Activated naive CD4-positive, alpha-beta T cell treated with anti-CD3 and anti-CD28 coated beads, Interleukin-2, amount 10 ng/mL, durations not matched to agents 7 days and 5 days (primary cell): ENCODE data around the gene RANBP17.

ENCODE experiments used
- CTCF ChIA-PET: fragments of 350-600 bp; sonication (Branson Sonifier 250); formaldehyde crosslinking; loops from one replicate; lab custom pipeline; 2021; ENCODE audit warnings: antibody characterized with exemption; lab: Charles Lee
- DNase-seq: peaks from one replicate; pipeline ENCODE4 v3.0.0-alpha.2; 2020
- H3K27ac Mint-ChIP-seq: one replicate; pipeline ENCODE4 v1.8.0; 2021; ENCODE audit warnings: mild to moderate bottlenecking, moderate library complexity, mixed read lengths
- H3K27me3 Mint-ChIP-seq: one replicate; pipeline ENCODE4 v1.8.0; 2021; ENCODE audit warnings: mild to moderate bottlenecking, mixed read lengths
- H3K36me3 Mint-ChIP-seq: one replicate; pipeline ENCODE4 v1.8.0; 2021; ENCODE audit warnings: mixed read lengths
- H3K4me1 Mint-ChIP-seq: one replicate; pipeline ENCODE4 v1.8.0; 2021; ENCODE audit warnings: mixed read lengths
- H3K4me3 Mint-ChIP-seq: one replicate; pipeline ENCODE4 v1.8.0; 2021; ENCODE audit warnings: mild to moderate bottlenecking, moderate library complexity, mixed read lengths
- H3K9me3 Mint-ChIP-seq: one replicate; pipeline ENCODE4 v1.8.0; 2021; ENCODE audit warnings: mixed read lengths

Gene RANBP17

GRCh38 chr5:171310212-171310818 is 448.5 kb downstream of the RANBP17 start:
- H3K4me3 Mint-ChIP-seq, result no peak overlapping the region
- peak; percentile 36 for DNase-seq
- no peaks in the 10 kb centered on the region for H3K9me3 Mint-ChIP-seq
- no peak overlapping the region for H3K27ac Mint-ChIP-seq
- H3K36me3 Mint-ChIP-seq, result peaks cover 3% of the 10 kb centered on the region
- CTCF ChIA-PET, result interaction anchor here (1.2 kb wide), 1 partner anchor 12 kb away, joined by 3 read pairs; no protein-coding TSS in a partner anchor
- peaks cover 17% of the 10 kb centered on the region for H3K4me1 Mint-ChIP-seq
- peaks cover 97% of the 10 kb centered on the region for H3K27me3 Mint-ChIP-seq

DNA sequence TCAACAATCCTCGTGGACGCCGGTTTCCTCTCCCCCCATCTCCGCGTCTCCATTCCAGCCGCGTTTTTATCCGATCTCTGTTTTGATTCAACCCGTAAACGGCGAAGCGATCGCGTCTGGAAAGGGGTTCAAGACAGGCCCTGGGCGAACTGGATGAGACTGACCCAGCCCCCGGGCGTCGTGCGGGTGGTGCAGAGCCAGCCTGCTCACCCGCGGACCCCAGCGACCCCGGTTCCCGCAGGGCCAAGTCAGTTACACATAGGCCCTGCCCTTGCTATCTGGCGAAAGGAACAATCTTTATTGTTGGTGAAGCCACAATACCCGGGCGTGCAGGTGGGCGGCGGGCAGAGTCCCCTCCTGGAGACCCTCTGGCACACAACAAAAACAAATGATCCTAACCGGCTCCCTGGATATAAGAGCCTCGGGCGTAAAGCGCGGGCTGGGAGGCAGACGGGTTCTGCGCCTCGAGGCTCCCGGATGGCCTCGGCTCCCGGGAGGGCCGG is 449.1 kb downstream of the RANBP17 start:
- Mint-ChIP-seq H3K4me3 (peak overlapping the region; percentile 21), H3K27me3 (peaks cover 97% of the 10 kb centered on the region), H3K27ac (peak overlapping the region; percentile 71), H3K36me3 (peaks cover 3% of the 10 kb centered on the region), H3K9me3 (no peaks in the 10 kb centered on the region), H3K4me1 (peaks cover 17% of the 10 kb centered on the region)
- DNase-seq, result no peak
- CTCF ChIA-PET, result no interaction called here

GRCh38 chr5:171311322-171312077 is 449.7 kb downstream of the RANBP17 start:
- no peak overlapping the region for H3K27ac Mint-ChIP-seq
- CTCF ChIA-PET, result no interaction called here

GRCh38 chr5:171312129-171312974 is 450.5 kb downstream of the RANBP17 start:
- CTCF ChIA-PET, result no interaction called here
- Mint-ChIP-seq H3K4me3 (peak overlapping the region; percentile 40), H3K36me3 (peaks cover 3% of the 10 kb centered on the region), H3K4me1 (peaks cover 20% of the 10 kb centered on the region), H3K9me3 (no peaks in the 10 kb centered on the region), H3K27ac (no peak overlapping the region), H3K27me3 (peaks cover 97% of the 10 kb centered on the region)
- DNase-seq, result no peak

More at GRCh38 chr5:171311322-171312077, 449.7 kb downstream of the RANBP17 start:
- H3K27me3 Mint-ChIP-seq, result peaks cover 97% of the 10 kb centered on the region
- H3K4me3 Mint-ChIP-seq, result no peak overlapping the region
- DNase-seq, result no peak
- H3K9me3 Mint-ChIP-seq, result no peaks in the 10 kb centered on the region
- peaks cover 20% of the 10 kb centered on the region for H3K4me1 Mint-ChIP-seq
- H3K36me3 Mint-ChIP-seq, result peaks cover 3% of the 10 kb centered on the region

DNA sequence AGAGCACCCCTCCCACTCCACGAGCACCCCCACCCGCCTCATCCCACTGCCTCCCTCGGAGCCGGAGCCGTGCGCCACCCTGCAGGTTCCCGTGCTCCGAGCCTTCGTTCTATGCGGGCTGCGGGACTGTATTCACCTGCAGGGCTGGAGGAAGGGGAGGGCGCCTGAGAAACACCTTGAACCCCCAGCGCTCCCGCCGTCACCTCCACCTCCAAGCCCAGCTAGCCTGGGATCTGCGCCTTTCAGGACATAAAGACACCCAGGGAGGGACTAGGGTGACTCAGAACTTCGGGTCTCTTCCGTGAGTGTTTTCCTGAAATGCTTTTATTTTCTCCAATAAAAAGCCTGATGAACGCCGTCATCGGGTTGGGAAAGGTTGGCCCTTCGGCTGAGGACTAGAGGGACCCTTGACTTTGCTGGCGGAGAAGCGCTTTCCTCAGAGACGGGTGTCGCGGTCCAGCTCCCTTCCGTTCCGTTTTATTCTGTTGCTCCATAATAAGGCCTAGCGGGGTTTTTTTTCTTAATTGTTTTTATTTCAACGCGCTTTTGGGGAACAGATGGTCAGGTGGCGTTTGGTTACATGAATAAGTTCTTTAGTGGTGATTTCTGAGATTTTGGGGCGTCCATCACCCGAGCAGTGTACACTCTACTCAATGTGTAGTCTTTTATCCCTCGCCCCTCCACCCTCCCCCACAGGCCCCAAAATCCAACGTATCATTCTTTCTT is 451.8 kb downstream of the RANBP17 start:
- peaks cover 20% of the 10 kb centered on the region for H3K4me1 Mint-ChIP-seq
- H3K4me3 Mint-ChIP-seq, result no peak overlapping the region
- peak overlapping the region; percentile 49 for H3K27ac Mint-ChIP-seq
- DNase-seq, result no peak
- H3K36me3 Mint-ChIP-seq, result peaks cover 3% of the 10 kb centered on the region
- no peaks in the 10 kb centered on the region for H3K9me3 Mint-ChIP-seq
- CTCF ChIA-PET, result no interaction called here
- H3K27me3 Mint-ChIP-seq, result peaks cover 97% of the 10 kb centered on the region

DNA sequence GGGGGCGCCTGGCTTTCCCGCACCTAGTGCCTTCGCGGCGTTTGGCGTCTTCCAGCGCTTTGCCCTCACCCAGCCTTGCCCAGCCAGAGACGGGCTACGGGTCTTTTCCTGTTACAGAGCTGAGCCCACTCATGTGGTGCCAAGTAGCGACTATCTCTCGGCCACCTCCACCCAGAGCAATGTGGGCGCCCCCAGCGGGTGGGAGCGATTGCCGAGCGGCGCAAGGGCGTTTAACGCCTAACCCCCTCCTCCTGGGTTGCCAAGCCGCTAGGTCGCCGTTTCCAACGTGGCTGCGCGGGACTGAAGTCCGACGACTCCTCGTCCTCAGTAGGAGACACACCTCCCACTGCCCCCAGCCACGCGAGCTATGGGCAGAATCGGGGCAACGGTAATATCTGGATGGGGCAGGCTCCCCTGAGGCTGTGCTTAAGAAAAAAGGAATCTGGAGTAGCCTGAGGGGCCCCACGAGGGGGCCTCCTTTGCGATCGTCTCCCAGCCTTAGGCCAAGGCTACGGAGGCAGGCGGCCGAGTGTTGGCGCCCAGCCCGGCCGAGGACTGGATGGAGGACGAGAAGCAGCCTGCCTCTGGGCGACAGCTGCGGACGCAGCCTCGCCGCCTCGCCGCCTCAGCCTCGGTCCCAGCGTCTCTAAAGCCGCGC is 453.0 kb downstream of the RANBP17 start:
- peaks cover 94% of the 10 kb centered on the region for H3K27me3 Mint-ChIP-seq
- peaks cover 20% of the 10 kb centered on the region for H3K4me1 Mint-ChIP-seq
- H3K27ac Mint-ChIP-seq, result no peak overlapping the region
- no peaks in the 10 kb centered on the region for H3K9me3 Mint-ChIP-seq
- no peak overlapping the region for H3K4me3 Mint-ChIP-seq
- no peak for DNase-seq
- peaks cover 3% of the 10 kb centered on the region for H3K36me3 Mint-ChIP-seq
- CTCF ChIA-PET, result no interaction called here

- Mint-ChIP-seq H3K4me1 (peaks cover 19% of the 10 kb centered on the region), H3K27me3 (peaks cover 88% of the 10 kb centered on the region), H3K27ac (no peak overlapping the region), H3K36me3 (peaks cover 3% of the 10 kb centered on the region), H3K9me3 (no peaks in the 10 kb centered on the region), H3K4me3 (no peak overlapping the region)
- CTCF ChIA-PET, result interaction anchor here (0.7 kb wide), 1 partner anchor 674 kb away, joined by 3 read pairs; no protein-coding TSS in a partner anchor
- DNase-seq, result no peak
Observed at GRCh38 chr5:171315386-171315891, 453.6 kb downstream of the RANBP17 start.

DNA sequence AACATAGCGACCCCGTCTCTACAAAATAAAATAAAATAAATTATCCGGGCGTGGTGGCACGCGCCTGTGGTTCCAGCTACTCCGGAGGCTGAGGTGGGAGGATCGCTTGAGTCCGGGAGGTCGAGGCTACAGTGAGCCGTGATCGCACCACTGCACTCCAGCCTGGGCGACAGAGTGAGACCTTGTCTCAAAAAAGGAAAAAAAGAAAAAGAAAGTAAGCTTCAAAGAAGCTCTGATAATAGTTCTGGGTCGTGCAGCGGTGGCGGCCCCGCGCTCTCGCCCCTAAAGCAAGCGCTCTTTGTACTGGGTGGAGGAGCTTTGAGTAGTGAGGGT is 454.1 kb downstream of the RANBP17 start:
- H3K4me3 Mint-ChIP-seq, result no peak overlapping the region
- H3K9me3 Mint-ChIP-seq, result no peaks in the 10 kb centered on the region
- no peak for DNase-seq
- peaks cover 3% of the 10 kb centered on the region for H3K36me3 Mint-ChIP-seq
- H3K27ac Mint-ChIP-seq, result no peak overlapping the region
- H3K4me1 Mint-ChIP-seq, result peaks cover 14% of the 10 kb centered on the region
- H3K27me3 Mint-ChIP-seq, result peaks cover 84% of the 10 kb centered on the region
- CTCF ChIA-PET, result interaction anchor here (0.7 kb wide), 1 partner anchor 675 kb away, joined by 3 read pairs; no protein-coding TSS in a partner anchor

- Mint-ChIP-seq H3K36me3 (peaks cover 3% of the 10 kb centered on the region), H3K27me3 (peaks cover 83% of the 10 kb centered on the region), H3K27ac (no peak overlapping the region), H3K4me1 (peaks cover 14% of the 10 kb centered on the region), H3K9me3 (no peaks in the 10 kb centered on the region), H3K4me3 (no peak overlapping the region)
- DNase-seq, result no peak
- CTCF ChIA-PET, result no interaction called here
Observed at GRCh38 chr5:171316258-171317121, 454.7 kb downstream of the RANBP17 start.

GRCh38 chr5:171317230-171317629 is 455.4 kb downstream of the RANBP17 start:
- peaks cover 14% of the 10 kb centered on the region for H3K4me1 Mint-ChIP-seq
- peaks cover 85% of the 10 kb centered on the region for H3K27me3 Mint-ChIP-seq
- no peak overlapping the region for H3K4me3 Mint-ChIP-seq
- no peak overlapping the region for H3K27ac Mint-ChIP-seq
- CTCF ChIA-PET, result no interaction called here
- DNase-seq, result no peak
- no peaks in the 10 kb centered on the region for H3K9me3 Mint-ChIP-seq
- H3K36me3 Mint-ChIP-seq, result peaks cover 3% of the 10 kb centered on the region

DNA sequence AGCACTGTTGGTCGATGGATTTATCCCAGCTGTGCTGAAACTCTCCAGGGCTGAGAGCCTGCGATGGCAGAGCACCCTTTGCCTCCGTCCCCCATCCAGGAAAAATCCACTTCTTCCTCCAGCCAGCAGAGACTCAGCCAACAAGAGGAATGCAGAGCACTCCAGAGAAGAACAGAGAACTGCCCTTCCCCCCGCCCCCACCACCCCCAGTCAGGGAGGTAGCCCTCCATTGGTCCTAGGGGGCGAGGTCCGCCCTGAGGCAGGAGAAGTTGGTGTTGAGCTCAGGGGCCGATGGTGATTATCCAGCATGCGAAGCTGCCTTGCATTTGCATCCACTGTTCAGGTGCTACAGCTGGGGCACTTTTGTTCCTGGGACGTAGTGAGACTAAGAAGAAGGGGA is 456.2 kb downstream of the RANBP17 start:
- H3K36me3 Mint-ChIP-seq, result peaks cover under 1% of the 10 kb centered on the region
- CTCF ChIA-PET, result no interaction called here
- H3K27ac Mint-ChIP-seq, result no peak overlapping the region
- DNase-seq, result no peak
- H3K4me3 Mint-ChIP-seq, result no peak overlapping the region
- H3K4me1 Mint-ChIP-seq, result peaks cover 8% of the 10 kb centered on the region
- H3K9me3 Mint-ChIP-seq, result no peaks in the 10 kb centered on the region
- H3K27me3 Mint-ChIP-seq, result peaks cover 77% of the 10 kb centered on the region

GRCh38 chr5:171321447-171321846 is 459.6 kb downstream of the RANBP17 start:
- H3K27me3 Mint-ChIP-seq, result peaks cover 63% of the 10 kb centered on the region
- no peaks in the 10 kb centered on the region for H3K36me3 Mint-ChIP-seq
- H3K4me1 Mint-ChIP-seq, result no peaks in the 10 kb centered on the region
- no peak for DNase-seq
- CTCF ChIA-PET, result interaction anchor here (1.0 kb wide), 1 partner anchor 11 kb away, joined by 3 read pairs; no protein-coding TSS in a partner anchor
- H3K4me3 Mint-ChIP-seq, result no peak overlapping the region
- no peak overlapping the region for H3K27ac Mint-ChIP-seq
- H3K9me3 Mint-ChIP-seq, result no peaks in the 10 kb centered on the region
